Mucosa of descending colon (tissue), 3 donors: Measurements from ENCODE around the gene CORO1C. TPM values are rescaled to one million over a fixed set of nuclear protein-coding genes. Genes with fewer than 3 reads are reported as not detected.

ENCODE experiments used
- ATAC-seq: fragments of 200-7000 bp; cut with Tn5 transposase; one replicate; pipeline ENCODE4 v1.9.1; 2020; ENCODE audit warnings: mild to moderate bottlenecking, moderate library complexity
- DNase-seq, 3 donors: peaks; one replicate each; pipeline ENCODE4 v3.0.0-alpha.2; 2020
- H3K36me3 ChIP-seq: fragments of 200-600 bp; one replicate; pipeline ENCODE4 v1.8.0; 2021; ENCODE audit warnings: low read depth, mild to moderate bottlenecking
- H3K4me1 ChIP-seq: fragments of 200-600 bp; one replicate; pipeline ENCODE4 v1.8.0; 2021; ENCODE audit warnings: low read depth, mild to moderate bottlenecking
- H3K4me3 ChIP-seq: fragments of 200-600 bp; one replicate; pipeline ENCODE4 v1.8.0; 2021; ENCODE audit warnings: mild to moderate bottlenecking
- H3K9me3 ChIP-seq: fragments of 200-600 bp; one replicate; pipeline ENCODE4 v1.8.0; 2021; ENCODE audit warnings: mild to moderate bottlenecking
- CTCF ChIP-seq: fragments of 200-600 bp; IDR thresholded peaks from one replicate; pipeline ENCODE4 v1.8.0; 2022; ENCODE audit warnings: antibody characterized with exemption, mild to moderate bottlenecking
- intact Hi-C, 2 donors: fragments of 100-400 bp; cut with DNase I in 1 of 2; cut with micrococcal nuclease in 1 of 2; formaldehyde crosslinking; loops; one replicate each; pipeline versions ENCODE4 v1.11.0 to v1.11.1; 2022; cut with DNase I, micrococcal nuclease
- total RNA-seq, 3 donors: library from RNA; stranded (reverse); fragmentation: NEBNext Ultra II Directional in 2 of 3; extraction: Animal tissue kit (Norgen Biotek cat#: 25700) in 2 of 3; gene quantifications; one replicate each; pipeline versions ENCODE4 v1.2.1 to v1.2.4, GENCODE V29; 2021 to 2023
- donor health status: DM: no; HTN: no; CAD: no; lungs with moderate emphysema.
- donor health status: DM: no; HTN: no; CAD: no.
- donor health status: DM: no; HTN: yes; CAD: no.

CORO1C gene
- total RNA-seq, 3 donors from 2014 or later = 80.5 to 328 (median 123) TPM

DNA sequence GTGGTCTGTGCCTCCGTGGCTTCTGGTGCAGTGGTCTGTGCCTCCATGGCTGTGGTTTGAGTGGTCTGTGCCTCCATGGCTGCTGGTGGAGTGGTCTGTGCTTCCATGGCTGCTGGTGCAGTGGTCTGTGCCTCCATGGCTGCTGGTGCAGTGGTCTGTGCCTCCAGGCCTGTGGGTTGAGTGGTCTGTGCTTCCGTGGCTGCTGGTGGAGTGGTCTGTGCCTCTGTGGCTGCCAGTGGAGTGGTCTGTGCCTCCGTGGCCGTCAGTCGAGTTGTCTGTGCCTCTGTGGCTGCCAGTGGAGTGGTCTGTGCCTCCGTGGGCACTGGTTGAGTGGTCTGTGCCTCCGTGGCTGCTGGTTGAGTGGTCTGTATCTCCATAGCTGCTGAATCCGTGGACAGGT lies 107.7 kb downstream of the CORO1C start:
- intact Hi-C loops = no loop called here
- no peak overlapping the region for H3K4me3 ChIP-seq

GRCh38 chr12:108622921-108623514 lies 108.3 kb downstream of the CORO1C start:
- Histone ChIP-seq H3K4me3 (no peak overlapping the region), H3K9me3 (no peaks in the 10 kb centered on the region), H3K36me3 (no peaks in the 10 kb centered on the region), H3K4me1 (peaks cover 3% of the 10 kb centered on the region)
- intact Hi-C loops = no loop called here
- DNase-seq = peak in 2 of 3 donors; percentile 23 to 40
- no peak for ATAC-seq
- no peak for TF ChIP-seq CTCF

More for the DNA sequence above, 107.7 kb downstream of the CORO1C start:
- H3K4me1 ChIP-seq = peaks cover 2% of the 10 kb centered on the region
- ATAC-seq (no peak), DNase-seq (peak in 2 of 3 donors; percentile 18 to 47)
- TF ChIP-seq CTCF = no peak
- H3K9me3 ChIP-seq = no peaks in the 10 kb centered on the region
- H3K36me3 ChIP-seq = no peaks in the 10 kb centered on the region

DNA sequence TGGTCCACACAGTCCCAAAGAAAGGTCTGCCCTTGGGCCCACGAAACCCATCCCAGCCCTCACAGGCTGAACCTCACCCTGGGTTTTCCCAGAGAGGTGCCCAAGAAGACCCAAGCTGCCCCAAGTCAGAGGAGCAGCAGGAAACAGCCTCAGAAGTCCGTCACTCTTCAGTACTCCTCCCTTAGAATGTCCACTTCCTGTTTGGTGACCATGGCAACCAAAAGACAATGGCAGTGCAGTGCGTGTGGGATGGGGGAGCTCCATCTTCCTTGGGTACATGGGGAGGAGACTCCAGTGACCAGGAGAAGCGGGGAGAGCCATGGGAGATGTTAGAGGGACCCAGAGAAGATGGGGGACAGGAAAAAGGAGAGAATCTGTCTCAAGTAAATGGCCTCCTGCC lies 108.9 kb downstream of the CORO1C start:
- peak in 1 of 3 donors; percentile 40 for DNase-seq
- Histone ChIP-seq H3K4me3 (no peak overlapping the region), H3K36me3 (no peaks in the 10 kb centered on the region), H3K4me1 (peaks cover 8% of the 10 kb centered on the region), H3K9me3 (no peaks in the 10 kb centered on the region)
- intact Hi-C loops = no loop called here
- peak; percentile 63 for ATAC-seq
- no peak for TF ChIP-seq CTCF

DNA sequence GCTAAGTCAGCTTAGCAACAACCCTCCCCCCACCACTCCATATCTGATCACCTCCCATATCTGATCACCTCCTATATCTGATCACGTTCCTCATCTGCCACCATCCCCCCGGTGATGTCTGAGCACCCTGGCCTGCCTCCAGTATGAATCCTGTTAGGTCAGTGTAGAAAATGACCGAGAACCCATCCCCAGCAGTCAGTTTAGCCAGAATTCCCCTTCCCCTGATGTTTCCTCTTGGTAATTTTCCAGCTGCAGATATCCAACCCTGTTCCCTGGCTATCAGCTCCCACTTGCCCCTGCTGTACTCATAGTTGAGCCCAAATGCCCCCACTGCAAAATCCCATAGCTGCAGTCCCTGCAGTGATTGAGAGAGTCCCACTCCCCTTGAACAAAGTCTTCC lies 110.2 kb downstream of the CORO1C start:
- H3K36me3 ChIP-seq = no peaks in the 10 kb centered on the region
- no peak for DNase-seq
- H3K4me3 ChIP-seq = no peak overlapping the region
- ATAC-seq = no peak
- H3K9me3 ChIP-seq = no peaks in the 10 kb centered on the region
- peaks cover 8% of the 10 kb centered on the region for H3K4me1 ChIP-seq
- intact Hi-C loops = no loop called here
- TF ChIP-seq CTCF = no peak

- Histone ChIP-seq H3K4me3 (no peak overlapping the region), H3K9me3 (no peaks in the 10 kb centered on the region), H3K4me1 (peaks cover 8% of the 10 kb centered on the region), H3K36me3 (no peaks in the 10 kb centered on the region)
- intact Hi-C loops = no loop called here
- DNase-seq (no peak), ATAC-seq (no peak)
- TF ChIP-seq CTCF = no peak
Measured at GRCh38 chr12:108620236-108620879, 111.0 kb downstream of the CORO1C start.
